Osteocyte (in vitro differentiated cells): ENCODE data around the gene SH3GL3. TPM values are rescaled to one million over a fixed set of nuclear protein-coding genes. Genes with fewer than 3 reads are reported as not detected.

Experiments used
- DNase-seq: peaks from one replicate; pipeline ENCODE4 v3.0.0; 2021; ENCODE audit warnings: mixed read lengths; ENCODE audit not compliant: unreplicated experiment; ENCODE audit errors: extremely low spot score
- H3K27ac Mint-ChIP-seq: one replicate; pipeline ENCODE4 v1.8.0; 2021; ENCODE audit warnings: mild to moderate bottlenecking, mixed read lengths; ENCODE audit not compliant: unreplicated experiment
- H3K27me3 Mint-ChIP-seq: one replicate; pipeline ENCODE4 v1.8.0; 2021; ENCODE audit warnings: mixed read lengths; ENCODE audit not compliant: unreplicated experiment
- H3K36me3 Mint-ChIP-seq: one replicate; pipeline ENCODE4 v1.8.0; 2021; ENCODE audit warnings: mixed read lengths; ENCODE audit not compliant: unreplicated experiment
- H3K4me1 Mint-ChIP-seq: one replicate; pipeline ENCODE4 v1.8.0; 2021; ENCODE audit warnings: mixed read lengths; ENCODE audit not compliant: unreplicated experiment
- H3K4me3 Mint-ChIP-seq: one replicate; pipeline ENCODE4 v1.8.0; 2021; ENCODE audit warnings: mild to moderate bottlenecking, moderate library complexity, mixed read lengths; ENCODE audit not compliant: unreplicated experiment
- H3K9me3 Mint-ChIP-seq: one replicate; pipeline ENCODE4 v1.8.0; 2021; ENCODE audit warnings: mixed read lengths; ENCODE audit not compliant: unreplicated experiment
- total RNA-seq: library from RNA; stranded (reverse); gene quantifications from 2 replicates; pipeline ENCODE4 v1.2.1, GENCODE V29; 2021
- TF ChIP-seq, protein P1 (sequence below): fragments of 200-600 bp; sonication (generic); IDR thresholded peaks from 2 replicates; pipeline ENCODE4 v1.5.0; 2021; ENCODE audit warnings: antibody characterized with exemption, mild to moderate bottlenecking, moderate library complexity

SH3GL3 gene
- total RNA-seq, 1 donor from 2014 or later: not detected

DNA sequence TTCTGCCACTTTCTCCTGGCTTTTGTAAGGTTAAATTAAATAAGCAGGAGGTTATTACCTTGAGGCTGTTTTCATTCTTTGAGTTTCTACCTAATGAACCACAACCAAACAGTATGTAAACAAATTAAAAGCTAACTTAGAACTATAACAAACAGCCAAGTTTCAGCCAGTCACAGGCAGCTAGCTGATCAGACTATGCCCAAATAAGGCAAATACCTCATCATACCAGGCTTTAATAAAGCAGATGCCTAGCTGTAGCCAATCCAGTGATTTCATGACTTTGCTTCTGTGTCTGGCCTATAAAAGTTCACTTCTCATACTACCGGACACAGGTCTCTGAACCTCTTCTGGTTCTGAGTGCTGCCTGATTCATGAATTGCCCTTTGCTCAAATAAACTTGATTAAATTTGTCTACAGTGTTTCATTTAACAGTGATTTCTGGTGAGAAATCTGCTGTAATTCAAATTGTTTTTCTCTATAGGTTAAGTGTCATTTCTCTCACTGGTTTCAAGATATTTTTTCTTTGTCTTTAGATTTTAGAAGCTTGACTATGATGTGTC is 24.2 kb downstream of the SH3GL3 start:
- no peak for DNase-seq
- peaks cover 5% of the 10 kb centered on the region for H3K27me3 Mint-ChIP-seq
- peaks cover 8% of the 10 kb centered on the region for H3K9me3 Mint-ChIP-seq
- no peaks in the 10 kb centered on the region for H3K36me3 Mint-ChIP-seq
- TF ChIP-seq, protein P1, sequence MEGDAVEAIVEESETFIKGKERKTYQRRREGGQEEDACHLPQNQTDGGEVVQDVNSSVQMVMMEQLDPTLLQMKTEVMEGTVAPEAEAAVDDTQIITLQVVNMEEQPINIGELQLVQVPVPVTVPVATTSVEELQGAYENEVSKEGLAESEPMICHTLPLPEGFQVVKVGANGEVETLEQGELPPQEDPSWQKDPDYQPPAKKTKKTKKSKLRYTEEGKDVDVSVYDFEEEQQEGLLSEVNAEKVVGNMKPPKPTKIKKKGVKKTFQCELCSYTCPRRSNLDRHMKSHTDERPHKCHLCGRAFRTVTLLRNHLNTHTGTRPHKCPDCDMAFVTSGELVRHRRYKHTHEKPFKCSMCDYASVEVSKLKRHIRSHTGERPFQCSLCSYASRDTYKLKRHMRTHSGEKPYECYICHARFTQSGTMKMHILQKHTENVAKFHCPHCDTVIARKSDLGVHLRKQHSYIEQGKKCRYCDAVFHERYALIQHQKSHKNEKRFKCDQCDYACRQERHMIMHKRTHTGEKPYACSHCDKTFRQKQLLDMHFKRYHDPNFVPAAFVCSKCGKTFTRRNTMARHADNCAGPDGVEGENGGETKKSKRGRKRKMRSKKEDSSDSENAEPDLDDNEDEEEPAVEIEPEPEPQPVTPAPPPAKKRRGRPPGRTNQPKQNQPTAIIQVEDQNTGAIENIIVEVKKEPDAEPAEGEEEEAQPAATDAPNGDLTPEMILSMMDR: no peak
- H3K4me3 Mint-ChIP-seq: no peak overlapping the region
- no peaks in the 10 kb centered on the region for H3K4me1 Mint-ChIP-seq
- H3K27ac Mint-ChIP-seq: no peak overlapping the region

DNA sequence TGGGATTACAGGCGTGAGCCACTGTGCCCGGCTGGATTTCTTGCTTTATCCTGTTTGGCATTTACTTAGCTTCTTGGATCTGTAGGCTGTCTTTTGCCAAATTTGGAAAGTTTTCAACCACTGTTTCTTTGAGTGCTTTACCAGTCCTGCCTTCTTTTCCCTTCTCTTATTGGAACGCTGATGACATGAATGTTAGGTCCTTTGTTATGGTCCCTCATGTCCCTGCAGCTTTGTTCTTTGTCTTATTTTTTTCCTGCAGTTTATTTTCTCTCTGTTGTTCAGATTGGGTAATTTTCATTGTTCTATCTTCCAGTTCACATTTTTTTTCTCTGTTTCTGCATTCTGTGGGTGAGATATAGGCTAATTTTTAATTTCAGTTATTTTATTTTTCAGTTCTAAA is 25.0 kb downstream of the SH3GL3 start:
- Mint-ChIP-seq H3K27ac (no peak overlapping the region), H3K4me3 (no peak overlapping the region), H3K4me1 (no peaks in the 10 kb centered on the region), H3K36me3 (no peaks in the 10 kb centered on the region), H3K9me3 (peaks cover 8% of the 10 kb centered on the region), H3K27me3 (peaks cover 5% of the 10 kb centered on the region)
- TF ChIP-seq, protein P1: no peak
- DNase-seq: no peak

DNA sequence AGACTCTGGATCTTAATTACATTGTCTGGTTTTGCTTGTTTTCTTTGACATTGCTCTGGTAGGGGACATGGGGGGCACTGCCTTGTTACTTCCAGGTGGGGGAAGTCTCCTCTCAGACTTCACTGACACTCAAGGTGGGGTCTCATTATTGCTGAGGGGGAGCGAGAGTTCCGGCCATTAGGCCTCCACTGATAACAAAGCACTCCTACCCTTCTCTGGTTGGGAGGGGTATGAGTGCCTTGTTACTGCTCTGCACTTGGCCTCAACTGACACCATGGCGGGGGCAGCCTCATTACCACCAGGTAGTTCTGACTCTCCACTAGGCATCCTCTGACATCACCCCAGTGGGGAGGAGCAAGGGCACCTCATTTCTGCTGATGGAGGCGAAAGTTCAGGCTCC is 25.7 kb downstream of the SH3GL3 start:
- TF ChIP-seq, protein P1: no peak
- Mint-ChIP-seq H3K4me3 (no peak overlapping the region), H3K27me3 (peaks cover 5% of the 10 kb centered on the region), H3K27ac (no peak overlapping the region), H3K36me3 (no peaks in the 10 kb centered on the region), H3K4me1 (no peaks in the 10 kb centered on the region), H3K9me3 (peaks cover 8% of the 10 kb centered on the region)
- DNase-seq: no peak

DNA sequence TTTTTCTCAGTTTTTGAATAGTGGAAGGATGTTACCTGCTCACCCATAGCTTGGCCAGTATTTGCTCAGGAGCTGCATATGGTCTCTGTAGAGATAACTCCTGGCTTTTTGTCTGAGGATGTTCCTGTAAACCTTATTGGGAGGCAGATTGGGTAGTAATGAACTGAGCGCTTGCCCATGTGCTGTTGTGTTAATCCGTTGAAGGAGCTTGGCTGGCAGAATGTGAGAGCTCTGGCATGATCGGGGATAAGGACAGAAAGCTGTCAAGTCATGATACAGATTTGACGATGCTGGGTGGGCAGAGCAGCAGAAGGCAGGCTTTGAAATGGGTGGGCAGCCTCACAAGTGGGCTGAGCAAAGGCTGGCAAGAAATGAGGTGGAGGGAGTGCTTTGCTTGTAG is 27.4 kb downstream of the SH3GL3 start:
- peaks cover 8% of the 10 kb centered on the region for H3K9me3 Mint-ChIP-seq
- TF ChIP-seq, protein P1: no peak
- H3K4me3 Mint-ChIP-seq: no peak overlapping the region
- peaks cover 2% of the 10 kb centered on the region for H3K27me3 Mint-ChIP-seq
- no peaks in the 10 kb centered on the region for H3K36me3 Mint-ChIP-seq
- no peaks in the 10 kb centered on the region for H3K4me1 Mint-ChIP-seq
- H3K27ac Mint-ChIP-seq: no peak overlapping the region
- no peak for DNase-seq

DNA sequence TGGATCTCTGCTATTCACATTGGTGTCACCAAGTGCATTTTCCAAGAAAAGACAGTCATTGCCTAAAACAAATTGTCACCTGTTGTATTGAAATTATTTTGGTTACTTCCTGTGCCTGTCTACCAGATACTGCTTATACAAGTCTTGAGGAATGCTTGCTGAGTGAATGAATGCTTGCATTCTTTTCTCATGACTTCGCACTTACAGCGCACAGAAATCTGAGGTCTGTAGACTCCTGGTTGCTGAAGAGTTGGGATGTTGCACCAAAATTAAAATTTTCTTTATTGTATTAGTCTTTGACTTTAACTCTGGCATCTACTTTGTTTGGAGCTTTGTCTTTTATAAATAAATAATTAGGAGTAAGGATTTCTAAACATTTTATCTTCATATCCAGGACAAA is 28.4 kb downstream of the SH3GL3 start:
- H3K36me3 Mint-ChIP-seq: no peaks in the 10 kb centered on the region
- peaks cover 2% of the 10 kb centered on the region for H3K27me3 Mint-ChIP-seq
- no peak for DNase-seq
- H3K27ac Mint-ChIP-seq: no peak overlapping the region
- no peak overlapping the region for H3K4me3 Mint-ChIP-seq
- no peaks in the 10 kb centered on the region for H3K4me1 Mint-ChIP-seq
- TF ChIP-seq, protein P1: no peak
- peaks cover 8% of the 10 kb centered on the region for H3K9me3 Mint-ChIP-seq
